Sigmoid colon (tissue), 4 donors: ENCODE data around the gene OCIAD2.

Source experiments
- POLR2A ChIP-seq, 2 donors: fragments of 450-650 bp; IDR thresholded peaks; one replicate each; pipeline ENCODE4 v1.6.1; 2016; ENCODE audit warnings: antibody characterized with exemption in 2 of 2, mild to moderate bottlenecking in 2 of 2, moderate library complexity in 2 of 2
- POLR2AphosphoS5 ChIP-seq, 4 donors: sonication (generic); formaldehyde crosslinking; IDR thresholded peaks; one replicate each; pipeline ENCODE4 v1.6.1; 2017; ENCODE audit warnings: antibody characterized with exemption in 4 of 4
- TF ChIP-seq, protein P1 (sequence below), 4 experiments: fragments of 450-650 bp in 3 of 4; fragments of 200-600 bp in 1 of 4; IDR thresholded peaks; one replicate each; pipeline ENCODE4 v1.5.1; 2016 to 2019; ENCODE audit warnings: antibody characterized with exemption in 4 of 4, mild to moderate bottlenecking in 3 of 4, moderate library complexity in 2 of 4

- TF ChIP-seq, protein P1, sequence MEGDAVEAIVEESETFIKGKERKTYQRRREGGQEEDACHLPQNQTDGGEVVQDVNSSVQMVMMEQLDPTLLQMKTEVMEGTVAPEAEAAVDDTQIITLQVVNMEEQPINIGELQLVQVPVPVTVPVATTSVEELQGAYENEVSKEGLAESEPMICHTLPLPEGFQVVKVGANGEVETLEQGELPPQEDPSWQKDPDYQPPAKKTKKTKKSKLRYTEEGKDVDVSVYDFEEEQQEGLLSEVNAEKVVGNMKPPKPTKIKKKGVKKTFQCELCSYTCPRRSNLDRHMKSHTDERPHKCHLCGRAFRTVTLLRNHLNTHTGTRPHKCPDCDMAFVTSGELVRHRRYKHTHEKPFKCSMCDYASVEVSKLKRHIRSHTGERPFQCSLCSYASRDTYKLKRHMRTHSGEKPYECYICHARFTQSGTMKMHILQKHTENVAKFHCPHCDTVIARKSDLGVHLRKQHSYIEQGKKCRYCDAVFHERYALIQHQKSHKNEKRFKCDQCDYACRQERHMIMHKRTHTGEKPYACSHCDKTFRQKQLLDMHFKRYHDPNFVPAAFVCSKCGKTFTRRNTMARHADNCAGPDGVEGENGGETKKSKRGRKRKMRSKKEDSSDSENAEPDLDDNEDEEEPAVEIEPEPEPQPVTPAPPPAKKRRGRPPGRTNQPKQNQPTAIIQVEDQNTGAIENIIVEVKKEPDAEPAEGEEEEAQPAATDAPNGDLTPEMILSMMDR (IDR thresholded peaks at IDR 0.05), result no peak
- TF ChIP-seq POLR2A (IDR thresholded peaks at IDR 0.05), result no peak
- TF ChIP-seq POLR2AphosphoS5 (IDR thresholded peaks at IDR 0.05), result no peak
Measured at GRCh38 chr4:48901196-48901595, 5.4 kb downstream of the OCIAD2 start.
